Stimulated activated CD4-positive, alpha-beta T cell treated with anti-CD3 and anti-CD28 coated beads, Interleukin-2, amount 100 ng/mL, for 24 hours (primary cell): ENCODE measurements around the gene KEAP1.

ENCODE experiments used
- DNase-seq, 2 donors: peaks; one replicate each; pipeline ENCODE4 v3.0.0-alpha.2; 2020

Gene KEAP1

GRCh38 chr19:10521461-10522171 lies 18.5 kb upstream of the KEAP1 start:
- no peak for DNase-seq

GRCh38 chr19:10520652-10521318 lies 17.6 kb upstream of the KEAP1 start:
- no peak for DNase-seq

- DNase-seq: no peak
These were observed 16.3 kb upstream of the KEAP1 start for GRCh38 chr19:10519421-10519820.

- no peak for DNase-seq
These were observed 15.5 kb upstream of the KEAP1 start for GRCh38 chr19:10518444-10519361.

- DNase-seq: no peak
These were observed 14.7 kb upstream of the KEAP1 start for GRCh38 chr19:10517760-10518443.

- DNase-seq: no peak
These were observed 14.2 kb upstream of the KEAP1 start, which contains the start of gene S1PR5 for GRCh38 chr19:10517361-10517759. Gene S1PR5 (minus strand): TSS chr19:10517447. CDS start chr19:10515011, 2,436 bp downstream.

GRCh38 chr19:10516671-10517286 lies 13.6 kb upstream of the KEAP1 start:
- no peak for DNase-seq

- no peak for DNase-seq
These were observed 12.9 kb upstream of the KEAP1 start for GRCh38 chr19:10516064-10516385.

- DNase-seq: peak; percentile 40 to 57
These were observed 11.3 kb upstream of the KEAP1 start for GRCh38 chr19:10514211-10515145.

GRCh38 chr19:10513223-10513622 lies 10.1 kb upstream of the KEAP1 start:
- DNase-seq: no peak

- peak; percentile 74 to 76 for DNase-seq
These were observed 7.2 kb upstream of the KEAP1 start for GRCh38 chr19:10510301-10510802.

- DNase-seq: no peak
These were observed 5.6 kb upstream of the KEAP1 start for GRCh38 chr19:10508707-10509106.

- DNase-seq: no peak
These were observed 4.9 kb upstream of the KEAP1 start for GRCh38 chr19:10508036-10508435.

- DNase-seq: peak; percentile 89 to 91
These were observed 2.5 kb upstream of the KEAP1 start for GRCh38 chr19:10505583-10506229.

GRCh38 chr19:10502524-10503001 lies 593 bp downstream of the KEAP1 start:
- peak; percentile 89 to 93 for DNase-seq

- DNase-seq: peak; percentile 60 to 63
These were observed 1.1 kb downstream of the KEAP1 start for GRCh38 chr19:10501971-10502523.

GRCh38 chr19:10500247-10500592 lies 2.9 kb downstream of the KEAP1 start:
- DNase-seq: no peak

- no peak for DNase-seq
These were observed 3.5 kb downstream of the KEAP1 start for GRCh38 chr19:10499550-10500246.

- DNase-seq: no peak
These were observed 5.8 kb downstream of the KEAP1 start for GRCh38 chr19:10497371-10497770.
